K562 (cell line): ENCODE results near the gene HLA-DMB. TPM values are rescaled to one million over a fixed set of nuclear protein-coding genes. Genes with fewer than 3 reads are reported as not detected.
A peak's percentile ranks its signal among the peaks of the same experiment; 100 is the strongest.

ENCODE experiments used
- BDP1 ChIP-seq: IDR thresholded peaks from 3 replicates; pipeline ENCODE4 v1.6.1; 2011; ENCODE audit not compliant: insufficient read length, insufficient read depth
- HDAC3 ChIP-seq: fragments of 450-650 bp; IDR thresholded peaks from 2 replicates; pipeline ENCODE4 v1.6.1; 2018; ENCODE audit warnings: borderline replicate concordance, mild to moderate bottlenecking, moderate library complexity; ENCODE audit not compliant: partially characterized antibody
- MXI1 ChIP-seq: IDR thresholded peaks from 2 replicates; pipeline ENCODE4 v1.6.1; 2011; ENCODE audit warnings: low read depth, mild to moderate bottlenecking, improper control_type of control experiment, low read length
- PCBP2 ChIP-seq: fragments of 200-400 bp; formaldehyde crosslinking; IDR thresholded peaks from 2 replicates; pipeline ENCODE4 v1.6.1; 2018; ENCODE audit warnings: low read length, low read depth, mild to moderate bottlenecking, moderate library complexity; ENCODE audit not compliant: poor library complexity, severe bottlenecking
- POLR3A ChIP-seq: IDR thresholded peaks from 2 replicates; pipeline ENCODE4 v1.6.1; 2011; ENCODE audit warnings: borderline replicate concordance, mild to moderate bottlenecking, moderate library complexity; ENCODE audit not compliant: insufficient read length, insufficient read depth; ENCODE audit errors: extremely low read depth
- POLR3G ChIP-seq: IDR thresholded peaks from 2 replicates; pipeline ENCODE4 v1.6.1; 2011; ENCODE audit not compliant: insufficient read length, insufficient replicate concordance; ENCODE audit errors: extremely low read depth
- PRDM10 ChIP-seq: fragments of 450-650 bp; IDR thresholded peaks from 2 replicates; pipeline ENCODE4 v1.6.1; 2018; ENCODE audit not compliant: partially characterized antibody
- PTBP1 ChIP-seq: fragments of 200-400 bp; formaldehyde crosslinking; IDR thresholded peaks from 2 replicates; pipeline ENCODE4 v1.6.1; 2017; ENCODE audit warnings: low read depth, low read length
- RBM14 ChIP-seq: fragments of 200-400 bp; formaldehyde crosslinking; IDR thresholded peaks from 2 replicates; pipeline ENCODE4 v1.6.1; 2018; ENCODE audit warnings: low read depth, mild to moderate bottlenecking, low read length, moderate library complexity, borderline replicate concordance; ENCODE audit not compliant: insufficient read depth
- RREB1 ChIP-seq: fragments of 250-450 bp; sonication (Bioruptor Pico); IDR thresholded peaks from 2 replicates; pipeline ENCODE4 v1.4.0; 2020
- SRF ChIP-seq, 2 experiments: fragments of 250-450, 450-650 bp in 1 of 2; sonication (Bioruptor Pico) in 1 of 2; sonication (generic) in 1 of 2; formaldehyde crosslinking; IDR thresholded peaks; 2 replicates each; pipeline versions ENCODE4 v1.5.0 to v1.5.1; 2020 to 2022; ENCODE audit warnings: mild to moderate bottlenecking in 1 of 2, missing genetic modification reagents in 1 of 2
- TCF15 ChIP-seq: fragments of 250-450 bp; sonication (Bioruptor Pico); IDR thresholded peaks from 2 replicates; pipeline ENCODE4 v1.8.0; 2022; ENCODE audit warnings: moderate library complexity, mild to moderate bottlenecking, inconsistent platforms
- ZNF699 ChIP-seq: fragments of 250-450 bp; sonication (Bioruptor Pico); IDR thresholded peaks from 2 replicates; pipeline ENCODE4 v1.8.0; 2021; ENCODE audit warnings: mild to moderate bottlenecking, moderate library complexity; ENCODE audit not compliant: insufficient replicate concordance
- ZNF785 ChIP-seq: fragments of 250-450 bp; sonication (Bioruptor Pico); IDR thresholded peaks from 2 replicates; pipeline ENCODE4 v1.4.0; 2020; ENCODE audit warnings: mild to moderate bottlenecking
- ZNF830 ChIP-seq: fragments of 250-450 bp; sonication (Bioruptor Pico); IDR thresholded peaks from 2 replicates; pipeline ENCODE4 v1.5.0; 2021; ENCODE audit warnings: mild to moderate bottlenecking
- polyA plus RNA-seq, 8 experiments: library from polyadenylated mRNA; depleted of rRNA in 4 of 8; stranded (reverse) in 5 of 8; unstranded in 3 of 8; fragments of >200 nt; fragmentation: Nextera tagmentation in 2 of 8; fragmentation: Illumina TruSeq in 1 of 8; extraction: Ambion mirVana in 2 of 8; extraction: Trizol in 1 of 8; gene quantifications; 2 replicates each; pipeline versions ENCODE4 v1.2.1 to v1.2.3, GENCODE V29; 2011 to 2014; ENCODE audit warnings: inconsistent platforms in 1 of 8, missing spikeins in 1 of 8
- total RNA-seq, 7 experiments: library from RNA; depleted of rRNA in 6 of 7; stranded (reverse); fragments of >200 nt in 6 of 7; fragmentation: Illumina TruSeq in 2 of 7; extraction: Trizol in 2 of 7; gene quantifications; 2 replicates each; pipeline versions ENCODE4 v1.2.1 to v1.2.3, GENCODE V29; 2011 to 2021; ENCODE audit warnings: low replicate concordance in 1 of 7

The HLA-DMB gene
- total and polyA plus RNA-seq, 9 of the 15 experiments (the other 6 are each of a cell fraction or from before 2014, with no cell fraction given), result 0.38 TPM; not detected in 8

- TF ChIP-seq PRDM10 (no peak), HDAC3 (no peak), POLR3A (no peak), MXI1 (no peak), RBM14 (no peak), PCBP2 (no peak), ZNF830 (CRISPR knock-in tag) (no peak), BDP1 (no peak), PTBP1 (no peak), ZNF699 (CRISPR knock-in tag) (no peak), RREB1 (CRISPR knock-in tag) (peak; percentile 15; the same call in 1 of the 2 replicates), POLR3G (no peak), SRF (CRISPR knock-in tag; IDR thresholded peaks at IDR 0.05) (peak in 1 of 2 experiments; percentile 29; a peak in 1 of 4 replicates), TCF15 (CRISPR knock-in tag) (0 out of 2 replicates have a peak, but pooled peaks have one; percentile 10), ZNF785 (CRISPR knock-in tag) (no peak)
Measured at GRCh38 chr6:32968093-32968866, 27.5 kb upstream of the HLA-DMB start, which contains the start of gene BRD2 (continued).
